NT2/D1 (cell line): ENCODE measurements around the gene LARP1.

ENCODE experiments used
- DNase-seq: peaks from one replicate; pipeline ENCODE4 v3.0.0-alpha.2; 2011; ENCODE audit warnings: low read depth, low spot score
- H3K27me3 ChIP-seq: 2 replicates; pipeline ENCODE4 v1.6.0; 2011; ENCODE audit warnings: mild to moderate bottlenecking; ENCODE audit not compliant: insufficient read length, insufficient read depth
- H3K36me3 ChIP-seq: 2 replicates; pipeline ENCODE4 v1.6.1; 2011; ENCODE audit warnings: mild to moderate bottlenecking, low read length, mixed read lengths; ENCODE audit not compliant: insufficient read depth, insufficient read length
- H3K4me1 ChIP-seq: 2 replicates; pipeline ENCODE4 v1.5.1; 2011; ENCODE audit not compliant: insufficient read depth, insufficient read length
- H3K4me3 ChIP-seq: 2 replicates; pipeline ENCODE4 v1.5.1; 2011; ENCODE audit warnings: low read depth; ENCODE audit not compliant: insufficient read length
- H3K9ac ChIP-seq: 2 replicates; pipeline ENCODE4 v1.6.0; 2011; ENCODE audit warnings: low read depth; ENCODE audit not compliant: insufficient read length
- H3K9me3 ChIP-seq: 2 replicates; pipeline ENCODE4 v1.5.1; 2011; ENCODE audit warnings: mild to moderate bottlenecking, low read length; ENCODE audit not compliant: insufficient read depth
- SUZ12 ChIP-seq: IDR thresholded peaks from 2 replicates; pipeline ENCODE4 v1.6.1; 2011; ENCODE audit not compliant: insufficient read length, insufficient read depth; ENCODE audit errors: extremely low read depth
- YY1 ChIP-seq: IDR thresholded peaks from 2 replicates; pipeline ENCODE4 v1.6.1; 2011; ENCODE audit not compliant: insufficient read length, insufficient read depth
- ZNF274 ChIP-seq: IDR thresholded peaks from 2 replicates; pipeline ENCODE4 v1.6.1; 2011; ENCODE audit warnings: mild to moderate bottlenecking, low read depth, low read length

LARP1 gene

GRCh38 chr5:154755361-154756008 is at the start of gene LARP1:
Gene LARP1 (plus strand): TSS chr5:154755377. CDS start chr5:154755758, 381 bp downstream.
- H3K27me3 ChIP-seq: no peaks in the 10 kb centered on the region
- no peaks in the 10 kb centered on the region for H3K9me3 ChIP-seq
- H3K4me1 ChIP-seq: peaks cover 2% of the 10 kb centered on the region
- H3K9ac ChIP-seq: peak within 1 kb of the TSS; percentile 93
- DNase-seq: no peak
- H3K4me3 ChIP-seq: peak within 1 kb of the TSS; percentile 83
- no peaks in the 10 kb centered on the region for H3K36me3 ChIP-seq
- no peak for TF ChIP-seq ZNF274
- TF ChIP-seq SUZ12: no peak
- TF ChIP-seq YY1: no peak

GRCh38 chr5:154706416-154706815 is 48.8 kb upstream of the LARP1 start:
- TF ChIP-seq SUZ12 (no peak), ZNF274 (no peak), YY1 (no peak)
- Histone ChIP-seq H3K4me1 (no peaks in the 10 kb centered on the region), H3K4me3 (no peak overlapping the region), H3K9me3 (no peaks in the 10 kb centered on the region), H3K27me3 (no peaks in the 10 kb centered on the region), H3K9ac (no peak overlapping the region), H3K36me3 (no peaks in the 10 kb centered on the region)
- no peak for DNase-seq

GRCh38 chr5:154707641-154708040 is 47.5 kb upstream of the LARP1 start:
- Histone ChIP-seq H3K9me3 (no peaks in the 10 kb centered on the region), H3K9ac (no peak overlapping the region), H3K4me3 (no peak overlapping the region), H3K4me1 (no peaks in the 10 kb centered on the region), H3K36me3 (no peaks in the 10 kb centered on the region), H3K27me3 (no peaks in the 10 kb centered on the region)
- TF ChIP-seq YY1 (no peak), SUZ12 (no peak), ZNF274 (no peak)
- no peak for DNase-seq

- no peak overlapping the region for H3K4me3 ChIP-seq
- H3K9ac ChIP-seq: no peak overlapping the region
- no peak for TF ChIP-seq SUZ12
- no peak for TF ChIP-seq ZNF274
- no peak for TF ChIP-seq YY1
- H3K27me3 ChIP-seq: no peaks in the 10 kb centered on the region
- no peaks in the 10 kb centered on the region for H3K36me3 ChIP-seq
- no peaks in the 10 kb centered on the region for H3K9me3 ChIP-seq
- no peaks in the 10 kb centered on the region for H3K4me1 ChIP-seq
- no peak for DNase-seq
Measured at GRCh38 chr5:154708207-154708606, 47.0 kb upstream of the LARP1 start.

DNA sequence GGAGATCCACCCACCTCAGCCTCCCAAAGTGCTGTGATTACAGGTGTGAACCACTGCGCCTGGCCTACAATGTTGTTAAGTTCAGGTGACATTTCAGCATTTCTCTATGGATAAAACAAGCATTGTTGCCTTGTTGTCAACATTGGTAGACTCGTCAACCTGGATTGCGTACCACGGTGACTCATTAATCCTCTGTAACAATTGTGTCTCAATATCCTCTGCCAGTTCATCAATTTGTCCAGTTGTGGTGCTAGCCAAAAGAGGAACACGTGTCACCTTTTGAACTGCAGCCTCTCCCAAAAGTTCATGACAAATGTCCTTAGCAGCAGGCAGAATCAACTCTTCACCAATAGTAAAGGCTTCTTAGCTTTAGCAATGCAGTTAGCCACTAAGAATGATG is 46.3 kb upstream of the LARP1 start:
- Histone ChIP-seq H3K9me3 (no peaks in the 10 kb centered on the region), H3K4me1 (peaks cover 3% of the 10 kb centered on the region), H3K27me3 (no peaks in the 10 kb centered on the region), H3K36me3 (no peaks in the 10 kb centered on the region), H3K9ac (no peak overlapping the region), H3K4me3 (no peak overlapping the region)
- TF ChIP-seq SUZ12 (no peak), ZNF274 (no peak), YY1 (no peak)
- DNase-seq: no peak

- Histone ChIP-seq H3K9me3 (no peaks in the 10 kb centered on the region), H3K36me3 (no peaks in the 10 kb centered on the region), H3K27me3 (no peaks in the 10 kb centered on the region), H3K9ac (no peak overlapping the region), H3K4me1 (peaks cover 3% of the 10 kb centered on the region), H3K4me3 (no peak overlapping the region)
- DNase-seq: no peak
- TF ChIP-seq SUZ12: no peak
- TF ChIP-seq YY1: no peak
- no peak for TF ChIP-seq ZNF274
Measured at GRCh38 chr5:154709368-154710305, 45.5 kb upstream of the LARP1 start.
